ENCODE results near the gene ERICH4. TPM values are rescaled to one million over a fixed set of nuclear protein-coding genes. Genes with fewer than 3 reads are reported as not detected.
"Not testable (repeated sequence)": the region's sequence is repeated elsewhere in the genome, so short reads cannot be mapped to it uniquely, and the experiment has no call there.

ERICH4 gene
- total RNA-seq, 2 experiments from 2014 or later = not detected

GRCh38 chr19:41405776-41406175, 37.2 kb upstream of the ERICH4 start:
- Histone ChIP-seq H3K4me3 (ENCODE audit: low read depth, low read length, poor library complexity, severe bottlenecking) (no peak overlapping the region), H3K4me1 (ENCODE audit: insufficient read depth, low read length, poor library complexity, severe bottlenecking) (peaks cover 10% of the 10 kb centered on the region), H3K79me2 (ENCODE audit: insufficient read depth, low read depth, low read length) (no peaks in the 10 kb centered on the region), H3K27ac (ENCODE audit: low read depth, low read length, poor library complexity, severe bottlenecking) (no peak overlapping the region), H3K9me2 (ENCODE audit: insufficient read depth, low read length) (no peaks in the 10 kb centered on the region), H3K4me2 (ENCODE audit: low read length) (no peak overlapping the region), H2AFZ (ENCODE audit: low read length) (no peak overlapping the region), H3K36me3 (ENCODE audit: insufficient read depth, low read length) (no peaks in the 10 kb centered on the region), H3K9me3 (ENCODE audit: low read length) (no peaks in the 10 kb centered on the region), H4K20me1 (ENCODE audit: insufficient read depth, low read length) (no peaks in the 10 kb centered on the region)
- CTCF ChIA-PET (ENCODE audit: unreplicated experiment) = no interaction called here
- POLR2A ChIA-PET = no interaction called here
- no peak for DNase-seq (ENCODE audit: low spot score)
- intact Hi-C loops (cut with micrococcal nuclease; ENCODE audit: unreplicated experiment) = no loop called here
- BruUV-seq (replicated peaks) = no TSS peak
- TF ChIP-seq EZH2phosphoT487 (IDR thresholded peaks at IDR 0.05; ENCODE audit: borderline replicate concordance, low read depth, low read length) = no peak
- TF ChIP-seq CTCF (conservative IDR thresholded peaks at IDR 0.05; ENCODE audit: low read length) = no peak

- Histone ChIP-seq H3K9me3 (ENCODE audit: low read length) (no peaks in the 10 kb centered on the region), H3K9me2 (ENCODE audit: insufficient read depth, low read length) (no peaks in the 10 kb centered on the region), H3K4me1 (ENCODE audit: insufficient read depth, low read length, poor library complexity, severe bottlenecking) (peaks cover 10% of the 10 kb centered on the region), H3K79me2 (ENCODE audit: insufficient read depth, low read depth, low read length) (no peaks in the 10 kb centered on the region), H3K27ac (ENCODE audit: low read depth, low read length, poor library complexity, severe bottlenecking) (no peak overlapping the region), H4K20me1 (ENCODE audit: insufficient read depth, low read length) (no peaks in the 10 kb centered on the region), H2AFZ (ENCODE audit: low read length) (no peak overlapping the region), H3K4me2 (ENCODE audit: low read length) (no peak overlapping the region), H3K4me3 (ENCODE audit: low read depth, low read length, poor library complexity, severe bottlenecking) (no peak overlapping the region), H3K36me3 (ENCODE audit: insufficient read depth, low read length) (no peaks in the 10 kb centered on the region)
- ChIA-PET POLR2A (no interaction called here), CTCF (ENCODE audit: unreplicated experiment) (no interaction called here)
- no peak for DNase-seq (ENCODE audit: low spot score)
- BruUV-seq (replicated peaks) = no TSS peak
- intact Hi-C loops (cut with micrococcal nuclease; ENCODE audit: unreplicated experiment) = no loop called here
- TF ChIP-seq EZH2phosphoT487 (IDR thresholded peaks at IDR 0.05; ENCODE audit: borderline replicate concordance, low read depth, low read length) = no peak
- no peak for TF ChIP-seq CTCF (conservative IDR thresholded peaks at IDR 0.05; ENCODE audit: low read length)
Observed at GRCh38 chr19:41407271-41407670, 35.7 kb upstream of the ERICH4 start.

GRCh38 chr19:41408256-41408655, 34.7 kb upstream of the ERICH4 start:
- Histone ChIP-seq H3K4me1 (ENCODE audit: insufficient read depth, low read length, poor library complexity, severe bottlenecking) (peaks cover 10% of the 10 kb centered on the region), H3K36me3 (ENCODE audit: insufficient read depth, low read length) (no peaks in the 10 kb centered on the region), H3K27ac (ENCODE audit: low read depth, low read length, poor library complexity, severe bottlenecking) (no peak overlapping the region), H3K9me3 (ENCODE audit: low read length) (no peaks in the 10 kb centered on the region), H3K79me2 (ENCODE audit: insufficient read depth, low read depth, low read length) (no peaks in the 10 kb centered on the region), H2AFZ (ENCODE audit: low read length) (no peak overlapping the region), H3K4me2 (ENCODE audit: low read length) (no peak overlapping the region), H3K4me3 (ENCODE audit: low read depth, low read length, poor library complexity, severe bottlenecking) (no peak overlapping the region), H4K20me1 (ENCODE audit: insufficient read depth, low read length) (no peaks in the 10 kb centered on the region), H3K9me2 (ENCODE audit: insufficient read depth, low read length) (no peaks in the 10 kb centered on the region)
- intact Hi-C loops (cut with micrococcal nuclease; ENCODE audit: unreplicated experiment) = no loop called here
- TF ChIP-seq EZH2phosphoT487 (IDR thresholded peaks at IDR 0.05; ENCODE audit: borderline replicate concordance, low read depth, low read length) = no peak
- peak; percentile 52 for TF ChIP-seq CTCF (conservative IDR thresholded peaks at IDR 0.05; ENCODE audit: low read length)
- no TSS peak for BruUV-seq (replicated peaks)
- ChIA-PET POLR2A (interaction anchor here (0.8 kb wide), 1 partner anchor 31 kb away, joined by 3 read pairs; no protein-coding TSS in a partner anchor), CTCF (ENCODE audit: unreplicated experiment) (no interaction called here)
- DNase-seq (ENCODE audit: low spot score) = peak; percentile 47

- H3K4me2 ChIP-seq (ENCODE audit: low read length); H3K4me3 ChIP-seq (ENCODE audit: low read depth, low read length, poor library complexity, severe bottlenecking); intact Hi-C loops (cut with micrococcal nuclease; ENCODE audit: unreplicated experiment); H3K36me3 ChIP-seq (ENCODE audit: insufficient read depth, low read length); H3K27ac ChIP-seq (ENCODE audit: low read depth, low read length, poor library complexity, severe bottlenecking); H3K9me3 ChIP-seq (ENCODE audit: low read length); H3K79me2 ChIP-seq (ENCODE audit: insufficient read depth, low read depth, low read length); DNase-seq (ENCODE audit: low spot score); BruUV-seq (replicated peaks); CTCF ChIA-PET (ENCODE audit: unreplicated experiment); H3K9me2 ChIP-seq (ENCODE audit: insufficient read depth, low read length); H2AFZ ChIP-seq (ENCODE audit: low read length); H4K20me1 ChIP-seq (ENCODE audit: insufficient read depth, low read length); H3K4me1 ChIP-seq (ENCODE audit: insufficient read depth, low read length, poor library complexity, severe bottlenecking): not testable (repeated sequence)
- POLR2A ChIA-PET = interaction anchor here (0.8 kb wide), 1 partner anchor 30 kb away, joined by 3 read pairs; no protein-coding TSS in a partner anchor
Observed at GRCh38 chr19:41408846-41409245, 34.1 kb upstream of the ERICH4 start.

Measured in OCI-LY7 (cell line).